ENCODE results near the gene OSBPL3.

OSBPL3 gene

GRCh38 chr7:24949884-24950283 lies 30.1 kb downstream of the OSBPL3 start:
- DNase-seq, result no peak

GRCh38 chr7:24948739-24949138 lies 31.2 kb downstream of the OSBPL3 start:
- no peak for DNase-seq

- no peak for DNase-seq
Observed at GRCh38 chr7:24946467-24946866, 33.5 kb downstream of the OSBPL3 start.

GRCh38 chr7:24945899-24946298 lies 34.1 kb downstream of the OSBPL3 start:
- DNase-seq, result no peak

GRCh38 chr7:24943096-24943948 lies 36.7 kb downstream of the OSBPL3 start:
- DNase-seq, result no peak

- DNase-seq, result no peak
Observed at GRCh38 chr7:24942226-24942625, 37.8 kb downstream of the OSBPL3 start.

GRCh38 chr7:24939416-24939815 lies 40.6 kb downstream of the OSBPL3 start:
- DNase-seq, result no peak

- DNase-seq, result peak; percentile 42
Observed at GRCh38 chr7:24936121-24936824, 43.7 kb downstream of the OSBPL3 start.

- DNase-seq, result no peak
Observed at GRCh38 chr7:24933298-24933697, 46.7 kb downstream of the OSBPL3 start.

GRCh38 chr7:24932815-24933214 lies 47.2 kb downstream of the OSBPL3 start:
- no peak for DNase-seq

GRCh38 chr7:24932389-24932788 lies 47.6 kb downstream of the OSBPL3 start:
- DNase-seq, result no peak

- DNase-seq, result no peak
Observed at GRCh38 chr7:24931844-24932243, 48.1 kb downstream of the OSBPL3 start.

- no peak for DNase-seq
Observed at GRCh38 chr7:24930856-24931255, 49.1 kb downstream of the OSBPL3 start.

GRCh38 chr7:24926623-24927524 lies 53.1 kb downstream of the OSBPL3 start:
- DNase-seq, result peak; percentile 86

- no peak for DNase-seq
Observed at GRCh38 chr7:24924375-24924774, 55.6 kb downstream of the OSBPL3 start.

- DNase-seq, result no peak
Observed at GRCh38 chr7:24923172-24923865, 56.7 kb downstream of the OSBPL3 start.

- peak; percentile 48 for DNase-seq
Observed at GRCh38 chr7:24922099-24922773, 57.7 kb downstream of the OSBPL3 start.

- DNase-seq, result peak; percentile 58
Observed at GRCh38 chr7:24921362-24921679, 58.7 kb downstream of the OSBPL3 start.

- DNase-seq, result no peak
Observed at GRCh38 chr7:24920451-24921361, 59.3 kb downstream of the OSBPL3 start.

GRCh38 chr7:24917510-24918239 lies 62.3 kb downstream of the OSBPL3 start:
- DNase-seq, result peak; percentile 89
